Activated naive CD4-positive, alpha-beta T cell treated with anti-CD3 and anti-CD28 coated beads, Interleukin-2, amount 50 U/mL, for 24 hours (primary cell): ENCODE data around the gene PIK3R6.

ENCODE experiments used
- H3K27ac Mint-ChIP-seq: one replicate; pipeline ENCODE4 v1.8.0; 2021; ENCODE audit warnings: mild to moderate bottlenecking, mixed read lengths
- H3K27me3 Mint-ChIP-seq: one replicate; pipeline ENCODE4 v1.8.0; 2021; ENCODE audit warnings: mixed read lengths
- H3K36me3 Mint-ChIP-seq: one replicate; pipeline ENCODE4 v1.8.0; 2021; ENCODE audit warnings: mixed read lengths
- H3K4me1 Mint-ChIP-seq: one replicate; pipeline ENCODE4 v1.8.0; 2021; ENCODE audit warnings: mixed read lengths
- H3K4me3 Mint-ChIP-seq: one replicate; pipeline ENCODE4 v1.8.0; 2021; ENCODE audit warnings: mild to moderate bottlenecking, mixed read lengths
- H3K9me3 Mint-ChIP-seq: one replicate; pipeline ENCODE4 v1.8.0; 2021; ENCODE audit warnings: mixed read lengths

Gene PIK3R6

DNA sequence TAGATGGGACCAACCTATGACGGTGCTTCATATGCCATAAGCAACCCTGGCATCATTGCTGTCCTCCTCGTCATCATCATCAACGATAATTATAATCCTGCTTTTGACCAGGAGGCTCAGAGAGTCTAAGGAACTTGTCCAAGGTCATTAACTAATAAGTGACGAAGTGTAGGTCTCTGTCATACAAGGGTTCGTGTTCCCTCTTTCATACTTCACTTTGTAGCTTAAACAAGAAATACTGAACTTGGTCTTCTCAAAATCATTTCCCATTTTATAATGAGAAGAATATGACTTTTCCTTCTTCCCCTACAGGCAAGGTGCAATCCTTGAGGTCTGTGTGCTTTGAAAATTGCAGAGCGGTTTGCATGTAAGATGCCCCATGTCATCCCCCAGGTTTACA lies 31.2 kb upstream of the PIK3R6 start:
- no peaks in the 10 kb centered on the region for H3K27me3 Mint-ChIP-seq
- peak overlapping the region; percentile 56 for H3K4me3 Mint-ChIP-seq
- peaks cover 79% of the 10 kb centered on the region for H3K4me1 Mint-ChIP-seq

DNA sequence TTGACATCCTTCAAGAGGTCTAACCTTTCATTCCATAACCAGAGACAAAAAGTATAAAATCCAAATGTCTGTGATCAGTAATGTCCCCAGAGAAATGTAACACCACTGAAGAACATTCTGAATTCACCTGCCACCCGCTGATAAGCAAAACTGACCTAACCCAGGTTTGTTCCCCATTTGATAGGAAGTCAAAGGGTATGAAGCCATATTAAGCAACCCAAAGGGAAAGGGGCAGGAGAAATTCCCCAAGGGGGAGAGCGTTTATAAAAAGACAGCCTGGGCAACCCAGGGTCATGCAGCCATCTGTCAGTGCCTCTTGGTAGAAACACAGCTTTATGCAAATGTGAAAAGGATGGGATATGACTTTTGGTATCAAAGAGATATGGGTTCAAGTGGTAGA lies 30.7 kb upstream of the PIK3R6 start:
- Mint-ChIP-seq H3K9me3 (no peaks in the 10 kb centered on the region), H3K27ac (no peak overlapping the region), H3K27me3 (no peaks in the 10 kb centered on the region), H3K4me3 (peak overlapping the region; percentile 43), H3K36me3 (peaks cover 18% of the 10 kb centered on the region), H3K4me1 (peaks cover 79% of the 10 kb centered on the region)

More for the DNA sequence above, 31.2 kb upstream of the PIK3R6 start:
- peaks cover 19% of the 10 kb centered on the region for H3K36me3 Mint-ChIP-seq
- H3K27ac Mint-ChIP-seq = no peak overlapping the region
- no peaks in the 10 kb centered on the region for H3K9me3 Mint-ChIP-seq

DNA sequence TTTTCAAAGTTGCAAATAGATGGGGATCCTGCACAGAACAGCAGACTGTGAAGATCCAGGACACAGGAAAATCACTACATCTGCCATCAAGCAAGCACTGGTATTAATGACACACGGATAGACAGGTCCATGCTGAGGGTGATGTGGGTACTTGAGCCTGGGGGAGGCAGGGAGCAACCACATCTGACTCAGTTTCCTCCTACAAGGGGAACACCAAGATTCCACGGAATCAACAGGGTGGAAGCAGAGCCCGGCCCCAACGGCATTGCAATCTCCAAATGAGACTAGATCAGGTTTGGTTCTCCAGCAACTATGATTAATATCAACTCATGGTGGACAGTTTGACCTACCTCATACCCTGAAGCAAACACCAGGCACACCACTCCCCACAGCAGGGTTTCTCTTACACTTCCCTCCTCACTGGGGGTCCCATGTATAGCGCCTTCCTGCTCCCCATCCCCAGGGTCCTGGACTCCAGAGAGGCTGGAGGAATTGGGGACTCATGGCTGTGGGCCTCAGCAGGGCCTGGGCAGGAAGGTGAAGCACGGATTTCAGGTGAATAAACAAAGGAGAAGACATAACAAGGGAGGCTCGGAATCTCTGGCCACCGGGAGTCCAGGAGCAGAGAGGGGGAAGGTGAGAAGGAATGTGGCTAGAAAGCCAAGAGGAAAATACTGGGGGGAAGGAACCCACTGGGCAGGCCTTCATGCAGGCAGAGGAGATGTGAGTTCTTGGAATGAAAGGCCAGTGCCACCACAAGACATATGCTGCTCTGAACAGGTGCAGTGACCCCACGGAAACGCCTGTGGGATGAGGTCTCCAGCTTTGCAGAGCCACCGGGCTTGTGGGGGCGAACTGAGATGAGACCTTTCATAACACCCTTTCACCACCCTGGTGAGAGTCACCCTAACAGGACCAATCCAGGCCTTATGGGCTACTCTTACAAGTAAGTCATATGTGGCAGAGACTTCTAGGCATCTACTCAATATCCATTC lies 29.5 kb upstream of the PIK3R6 start:
- H3K4me3 Mint-ChIP-seq = no peak overlapping the region
- no peaks in the 10 kb centered on the region for H3K9me3 Mint-ChIP-seq
- no peaks in the 10 kb centered on the region for H3K27me3 Mint-ChIP-seq
- H3K36me3 Mint-ChIP-seq = peaks cover 20% of the 10 kb centered on the region
- H3K27ac Mint-ChIP-seq = peak overlapping the region; percentile 70
- peaks cover 85% of the 10 kb centered on the region for H3K4me1 Mint-ChIP-seq

DNA sequence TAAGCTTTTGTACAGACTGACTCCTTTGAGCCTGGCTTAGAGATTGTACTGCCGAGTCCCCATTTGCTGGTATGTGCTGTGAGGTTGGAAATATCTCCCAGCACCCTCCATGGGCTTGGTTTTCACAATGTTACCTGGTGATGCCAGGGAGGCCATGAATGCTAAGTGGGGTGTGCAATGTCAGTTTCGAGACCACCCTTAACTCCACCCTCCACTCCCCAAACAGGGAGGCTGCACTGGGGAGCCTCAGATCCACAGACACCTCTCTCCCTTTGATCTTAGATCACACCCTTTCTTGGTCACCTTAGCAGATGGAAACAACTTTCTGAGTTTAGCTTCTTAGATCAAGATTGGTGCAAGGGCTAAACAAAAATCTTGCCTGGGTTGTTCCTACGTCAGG lies 28.6 kb upstream of the PIK3R6 start:
- Mint-ChIP-seq H3K27ac (no peak overlapping the region), H3K4me1 (peaks cover 78% of the 10 kb centered on the region), H3K4me3 (peak overlapping the region; percentile 15), H3K9me3 (no peaks in the 10 kb centered on the region), H3K27me3 (no peaks in the 10 kb centered on the region), H3K36me3 (peaks cover 13% of the 10 kb centered on the region)

DNA sequence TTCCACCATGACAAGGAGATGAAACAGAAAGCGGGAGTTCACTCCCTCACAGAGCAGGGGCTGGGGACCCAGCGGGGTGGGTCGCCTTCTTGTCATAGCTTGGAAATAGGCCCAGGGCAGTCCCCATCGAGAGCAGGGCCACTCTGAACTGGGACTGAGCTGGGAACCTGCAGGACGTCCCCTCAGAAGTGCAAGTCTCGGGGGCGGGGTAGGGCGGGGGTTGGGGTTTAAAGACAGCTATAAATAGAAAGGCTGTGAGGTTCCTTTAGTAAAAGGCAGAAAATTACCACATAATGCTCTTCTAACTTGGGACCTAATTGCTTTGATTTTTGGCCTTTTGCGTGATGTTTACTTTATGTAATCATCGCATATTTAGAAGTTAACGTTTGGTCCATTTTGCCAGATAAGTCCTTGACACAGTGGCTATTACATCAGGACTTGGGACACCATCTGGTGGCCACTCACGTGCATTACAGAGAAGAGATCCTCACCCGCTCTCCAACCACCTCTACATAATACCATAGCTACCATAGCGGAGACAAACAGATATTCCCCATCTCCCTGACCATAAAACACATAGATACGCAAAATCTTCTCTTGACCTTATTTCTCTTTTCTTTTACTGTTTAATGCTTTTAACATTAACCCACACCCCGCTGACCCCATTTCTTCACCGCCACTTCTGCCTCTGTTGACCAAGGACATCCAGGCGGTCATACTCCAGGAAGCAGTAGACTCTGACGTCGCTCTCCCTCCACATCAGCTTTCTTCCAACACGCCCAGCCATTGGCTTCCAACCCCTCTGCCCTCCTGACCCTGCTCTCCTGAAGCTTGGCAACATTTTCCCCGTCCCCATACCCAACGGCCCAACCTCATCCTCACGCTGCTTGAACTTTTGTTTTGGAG lies 27.5 kb upstream of the PIK3R6 start:
- Mint-ChIP-seq H3K4me1 (peaks cover 66% of the 10 kb centered on the region), H3K36me3 (peaks cover 13% of the 10 kb centered on the region), H3K27me3 (no peaks in the 10 kb centered on the region), H3K27ac (peak overlapping the region; percentile 46), H3K9me3 (no peaks in the 10 kb centered on the region), H3K4me3 (no peak overlapping the region)

DNA sequence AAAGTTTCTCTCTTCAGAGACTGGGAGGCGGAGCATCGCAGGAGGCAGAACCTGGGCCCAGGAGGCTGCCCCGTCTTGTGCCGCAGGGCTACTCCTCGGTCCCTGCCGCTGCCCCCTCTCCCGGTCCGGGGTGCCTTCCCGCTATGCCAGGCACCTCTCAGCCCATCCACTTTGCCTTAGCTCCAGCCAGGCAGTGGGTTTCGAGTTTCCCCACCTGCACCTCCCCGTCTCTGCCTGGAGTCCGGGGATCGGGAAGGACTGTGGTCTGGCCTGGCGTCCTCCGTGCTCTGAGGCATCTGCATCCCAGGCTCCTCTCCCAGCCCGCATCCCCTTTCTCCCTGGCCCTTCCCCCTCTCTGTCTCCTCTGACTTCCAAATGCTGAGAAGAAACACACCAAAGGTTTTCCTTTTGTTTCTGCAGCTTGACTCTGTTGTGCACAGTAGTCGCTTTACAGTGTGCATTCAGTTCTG lies 26.8 kb upstream of the PIK3R6 start:
- Mint-ChIP-seq H3K9me3 (no peaks in the 10 kb centered on the region), H3K36me3 (peaks cover 13% of the 10 kb centered on the region), H3K4me3 (no peak overlapping the region), H3K4me1 (peaks cover 59% of the 10 kb centered on the region), H3K27ac (peak overlapping the region; percentile 41), H3K27me3 (no peaks in the 10 kb centered on the region)

DNA sequence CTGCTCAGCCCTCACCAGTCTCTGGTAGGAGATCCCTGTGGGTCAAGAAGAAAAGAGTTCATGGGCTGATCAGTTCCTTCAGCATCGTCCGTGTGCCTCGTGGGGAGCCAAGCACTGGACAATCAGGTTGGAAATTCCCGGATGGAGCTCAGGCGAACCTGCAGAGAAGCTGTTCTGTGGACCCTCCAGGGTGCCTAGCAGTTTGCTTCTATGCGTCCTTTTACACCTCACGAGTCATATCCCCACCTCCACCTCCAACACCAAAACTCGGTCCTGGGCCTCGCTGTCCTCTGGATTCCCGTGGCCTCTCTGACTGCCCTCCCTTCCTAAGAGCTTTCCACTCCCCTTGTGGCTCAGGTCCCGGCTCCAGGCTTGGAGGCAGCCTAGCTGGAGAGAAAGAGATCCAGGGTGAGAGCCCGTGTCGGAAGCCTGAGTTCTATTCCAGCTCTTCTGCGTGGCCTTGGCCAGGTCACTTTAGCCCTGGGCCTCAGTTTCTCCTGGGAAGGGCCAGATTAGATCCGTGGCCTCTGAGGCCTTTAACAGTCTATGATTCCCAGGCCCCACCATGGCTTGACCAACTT lies 26.2 kb upstream of the PIK3R6 start:
- Mint-ChIP-seq H3K4me1 (peaks cover 54% of the 10 kb centered on the region), H3K27ac (no peak overlapping the region), H3K4me3 (no peak overlapping the region), H3K9me3 (no peaks in the 10 kb centered on the region), H3K27me3 (no peaks in the 10 kb centered on the region), H3K36me3 (peaks cover 12% of the 10 kb centered on the region)

DNA sequence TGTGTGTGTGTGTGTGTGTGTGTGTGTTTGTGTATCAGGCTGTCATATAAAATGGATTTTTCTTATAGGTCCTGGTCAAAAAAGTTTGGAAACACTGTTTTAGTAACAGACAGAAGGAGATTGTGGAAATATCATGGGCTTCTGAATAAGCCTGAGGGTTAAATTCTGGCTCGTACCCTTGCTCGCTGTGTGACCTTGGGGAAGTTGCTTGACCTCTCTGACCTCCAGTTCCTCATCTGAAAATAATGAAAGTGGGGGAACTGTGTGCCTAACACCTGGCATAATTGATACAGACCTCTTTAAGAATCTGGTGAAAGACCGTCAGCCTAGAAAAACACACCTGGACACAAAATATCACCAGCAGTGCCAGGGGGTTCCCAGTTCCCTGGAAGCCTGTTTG lies 25.6 kb upstream of the PIK3R6 start:
- Mint-ChIP-seq H3K36me3 (peaks cover 11% of the 10 kb centered on the region), H3K27me3 (no peaks in the 10 kb centered on the region), H3K27ac (no peak overlapping the region), H3K9me3 (no peaks in the 10 kb centered on the region), H3K4me1 (peaks cover 47% of the 10 kb centered on the region), H3K4me3 (no peak overlapping the region)

DNA sequence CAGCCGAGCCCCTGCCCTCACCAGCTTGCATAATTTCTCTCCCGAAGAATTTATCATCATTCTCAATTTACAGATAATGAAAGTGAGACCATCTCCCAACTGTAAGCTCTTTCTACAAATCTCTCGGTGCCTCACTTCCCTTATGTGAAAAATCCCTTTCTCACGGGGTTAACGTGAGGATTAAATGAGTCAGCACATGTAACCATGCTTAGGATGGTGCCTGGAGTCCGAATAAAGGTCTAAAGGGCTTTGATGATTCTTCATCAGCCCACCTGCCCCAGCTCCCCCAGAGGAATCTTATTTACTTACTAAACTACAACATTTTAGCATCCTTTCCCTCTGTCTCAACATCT lies 24.8 kb upstream of the PIK3R6 start:
- peak overlapping the region; percentile 77 for H3K27ac Mint-ChIP-seq
- H3K9me3 Mint-ChIP-seq = no peaks in the 10 kb centered on the region

DNA sequence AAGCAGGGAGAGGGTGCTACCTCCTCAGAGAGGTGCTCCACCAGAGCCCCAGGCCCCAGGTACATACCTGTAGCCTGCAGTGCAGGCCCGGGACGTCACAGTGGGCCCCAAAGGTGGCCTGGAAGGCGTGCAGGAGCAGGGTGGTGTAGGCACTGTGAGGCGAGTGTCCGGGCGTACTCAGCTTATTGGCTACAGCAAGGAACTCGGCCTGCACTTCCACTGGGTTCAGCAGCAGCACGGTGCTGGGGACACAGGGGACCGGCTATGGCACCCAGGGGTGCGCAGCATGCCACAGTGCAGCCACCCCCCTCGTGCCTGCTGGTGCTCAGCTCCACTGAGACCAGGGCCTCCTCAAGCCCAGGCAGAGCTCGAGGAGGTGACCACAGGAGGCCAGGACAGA lies 23.2 kb upstream of the PIK3R6 start:
- H3K36me3 Mint-ChIP-seq = peaks cover 13% of the 10 kb centered on the region
- H3K9me3 Mint-ChIP-seq = no peaks in the 10 kb centered on the region
- no peaks in the 10 kb centered on the region for H3K27me3 Mint-ChIP-seq
- no peak overlapping the region for H3K4me3 Mint-ChIP-seq
- H3K27ac Mint-ChIP-seq = peak overlapping the region; percentile 30
- peaks cover 23% of the 10 kb centered on the region for H3K4me1 Mint-ChIP-seq

More for the DNA sequence above, 24.8 kb upstream of the PIK3R6 start:
- Mint-ChIP-seq H3K4me1 (peaks cover 40% of the 10 kb centered on the region), H3K36me3 (peaks cover 9% of the 10 kb centered on the region), H3K4me3 (no peak overlapping the region), H3K27me3 (no peaks in the 10 kb centered on the region)

DNA sequence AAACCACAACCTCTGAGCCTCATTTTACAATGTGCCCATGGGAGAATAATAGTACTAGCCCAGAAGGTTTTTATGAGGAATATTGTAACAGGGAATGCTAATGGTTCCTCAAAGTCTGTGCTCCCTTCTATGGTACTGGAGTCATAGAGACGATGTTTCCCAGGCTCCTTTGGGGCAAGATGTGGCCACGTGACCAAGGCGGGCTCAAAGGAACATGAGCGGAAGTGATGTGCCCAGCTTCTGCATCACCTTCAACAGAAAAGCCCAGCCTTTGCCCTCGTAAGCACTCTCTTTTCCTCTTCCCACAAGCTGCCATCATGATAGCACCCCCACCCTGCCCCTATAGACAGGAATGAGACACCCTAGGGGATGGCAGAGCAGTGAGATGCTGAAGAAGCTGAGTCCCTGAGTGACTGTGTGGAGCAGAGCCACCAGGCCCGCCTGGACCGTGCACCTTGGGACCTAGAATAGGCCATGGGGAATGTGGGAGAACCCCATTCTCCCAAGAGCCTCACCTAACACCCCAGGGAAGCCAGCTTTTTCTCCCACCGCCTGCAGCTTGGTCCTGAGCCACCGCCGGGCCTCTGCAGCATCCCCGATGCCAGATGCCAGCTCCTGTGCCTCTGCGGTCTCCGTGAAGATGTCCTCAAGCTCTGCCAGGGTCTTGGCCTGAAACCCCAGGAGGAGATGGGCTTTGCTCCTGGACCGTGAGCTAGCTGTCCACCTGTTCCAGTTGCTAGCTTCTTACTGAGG lies 22.2 kb upstream of the PIK3R6 start:
- Mint-ChIP-seq H3K4me1 (peaks cover 13% of the 10 kb centered on the region), H3K9me3 (no peaks in the 10 kb centered on the region), H3K4me3 (no peak overlapping the region), H3K27me3 (no peaks in the 10 kb centered on the region), H3K36me3 (peaks cover 12% of the 10 kb centered on the region), H3K27ac (no peak overlapping the region)

DNA sequence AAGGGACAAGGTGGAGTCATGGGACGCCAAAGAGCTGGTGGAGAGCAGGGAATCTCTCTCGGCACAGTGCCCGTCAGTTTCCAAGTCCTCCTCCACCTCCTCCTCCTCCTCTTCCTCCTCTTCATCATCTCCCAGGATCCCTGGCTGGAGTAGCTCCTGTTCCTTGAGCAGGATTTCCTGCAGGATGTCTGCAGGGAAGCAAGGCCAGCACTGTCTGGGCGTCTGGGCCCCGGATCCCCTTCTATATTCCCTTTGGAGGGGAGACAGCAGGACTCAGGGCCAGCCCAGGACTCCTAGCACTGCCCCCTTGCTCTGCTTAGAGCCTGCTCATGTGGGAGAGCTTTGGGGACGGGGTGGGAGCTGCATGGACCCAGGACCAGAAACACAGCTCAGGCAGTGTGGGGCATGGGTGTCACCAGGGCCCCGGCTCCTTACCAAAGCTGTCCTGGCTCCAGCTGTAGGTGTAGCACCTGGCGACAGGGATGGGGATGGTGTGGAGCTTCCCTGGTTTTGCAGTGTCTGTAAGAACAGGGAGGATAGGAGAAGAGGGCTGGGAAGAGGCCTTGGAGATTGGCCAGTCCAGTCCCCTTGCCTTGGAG lies 21.3 kb upstream of the PIK3R6 start:
- Mint-ChIP-seq H3K27ac (no peak overlapping the region), H3K27me3 (no peaks in the 10 kb centered on the region), H3K4me3 (no peak overlapping the region), H3K4me1 (peaks cover 9% of the 10 kb centered on the region), H3K9me3 (no peaks in the 10 kb centered on the region), H3K36me3 (peaks cover 16% of the 10 kb centered on the region)

DNA sequence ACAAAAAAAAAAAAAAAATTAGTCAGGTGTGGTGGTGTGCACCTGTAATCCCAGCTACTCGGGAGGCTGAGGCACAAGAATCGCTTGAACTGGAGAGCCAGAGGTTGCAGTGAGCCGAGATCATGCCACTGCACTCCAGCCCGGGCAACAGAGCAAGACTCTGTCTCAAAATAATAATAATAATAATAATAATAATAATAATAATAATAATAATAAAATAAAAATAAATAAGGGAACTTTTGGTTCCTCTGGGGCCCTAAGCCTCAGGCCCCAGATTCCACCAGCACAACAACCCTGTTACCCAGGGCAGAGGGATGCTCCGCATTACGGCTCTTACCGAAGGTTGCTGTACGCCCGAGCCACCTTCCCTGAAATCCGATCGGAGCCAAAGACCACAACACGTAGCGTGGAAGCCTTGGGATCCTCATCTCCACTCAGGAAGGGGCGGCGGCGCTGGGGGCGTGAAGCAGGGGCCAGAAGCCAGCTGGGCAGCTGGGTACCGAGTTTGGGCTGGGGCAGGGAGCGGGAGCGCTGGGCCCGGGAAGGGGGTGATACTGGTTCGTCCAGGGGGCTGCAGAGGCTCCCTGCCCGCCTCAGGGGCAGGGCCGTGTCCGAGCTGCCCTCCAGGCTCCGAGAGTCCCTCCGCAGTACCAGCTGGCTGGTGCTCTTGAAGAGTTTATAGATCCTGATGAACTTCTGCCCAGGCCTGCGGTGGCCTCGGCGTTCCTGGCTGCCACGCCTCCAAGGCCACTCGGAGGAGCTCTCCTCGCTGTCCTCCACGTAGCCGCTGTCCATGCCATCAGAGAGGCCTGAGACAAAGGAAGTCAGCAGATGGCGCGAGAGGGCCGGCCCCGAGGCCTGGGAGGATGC lies 20.6 kb upstream of the PIK3R6 start:
- H3K9me3 Mint-ChIP-seq = no peaks in the 10 kb centered on the region

DNA sequence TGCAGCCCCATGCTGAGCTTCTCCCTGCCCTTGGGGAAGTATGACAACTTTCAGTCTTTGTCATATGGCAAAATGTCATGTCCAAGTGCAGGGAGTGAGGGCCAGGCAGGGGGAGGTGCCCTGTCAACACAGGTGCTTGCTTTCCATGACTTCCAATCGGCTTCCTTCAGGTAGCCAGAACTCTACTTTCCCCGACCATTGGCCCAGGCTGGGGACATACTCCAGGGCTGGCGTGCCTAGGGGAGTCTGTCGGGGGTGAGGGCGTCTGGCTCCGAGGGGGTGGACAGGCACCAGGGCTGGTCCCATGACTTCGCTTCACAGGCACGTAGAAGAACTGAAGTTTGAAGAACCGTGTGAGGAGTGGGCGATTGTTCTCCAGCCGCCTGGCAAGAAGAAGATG lies 19.8 kb upstream of the PIK3R6 start:
- H3K4me3 Mint-ChIP-seq = no peak overlapping the region
- H3K36me3 Mint-ChIP-seq = peaks cover 21% of the 10 kb centered on the region
- no peak overlapping the region for H3K27ac Mint-ChIP-seq
- H3K4me1 Mint-ChIP-seq = peaks cover 5% of the 10 kb centered on the region
- H3K27me3 Mint-ChIP-seq = no peaks in the 10 kb centered on the region
- H3K9me3 Mint-ChIP-seq = no peaks in the 10 kb centered on the region

More for the DNA sequence above, 20.6 kb upstream of the PIK3R6 start:
- H3K36me3 Mint-ChIP-seq = peaks cover 22% of the 10 kb centered on the region
- no peak overlapping the region for H3K27ac Mint-ChIP-seq
- no peak overlapping the region for H3K4me3 Mint-ChIP-seq
- H3K4me1 Mint-ChIP-seq = peaks cover 9% of the 10 kb centered on the region
- no peaks in the 10 kb centered on the region for H3K27me3 Mint-ChIP-seq
